HEK293 (cell line): ENCODE measurements around the gene LYPD6B.
A peak's percentile ranks its signal among the peaks of the same experiment; 100 is the strongest.

Experiments used
- CTCF ChIA-PET: fragments of 350-600 bp; formaldehyde crosslinking; extraction: SDS; loops from one replicate; lab custom pipeline; 2021; ENCODE audit warnings: antibody characterized with exemption; lab: Yijun Ruan, JAX
- POLR2A ChIA-PET: fragments of 300-600 bp; formaldehyde crosslinking; extraction: SDS; loops from one replicate; lab custom pipeline; 2020; ENCODE audit warnings: antibody characterized with exemption, inconsistent platforms; lab: Yijun Ruan, JAX
- H3K27ac ChIP-seq: fragments of 200-500 bp; sonication (Bioruptor generic); 2 replicates; pipeline ENCODE4 v1.5.1; 2014; ENCODE audit warnings: low read depth, low read length, control low read depth, inconsistent platforms; ENCODE audit errors: extremely low read depth
- H3K36me3 ChIP-seq, 2 experiments: fragments of 200-500 bp in 1 of 2; sonication (Bioruptor generic) in 1 of 2; 1 replicate in 1 of 2; 2 replicates in 1 of 2; pipeline ENCODE4 v1.5.1; 2014 to 2017; ENCODE audit warnings: inconsistent platforms in 2 of 2, low read length in 2 of 2; ENCODE audit not compliant: control insufficient read depth in 2 of 2, insufficient read depth in 1 of 2
- H3K4me1 ChIP-seq: fragments of 200-500 bp; sonication (Bioruptor generic); 2 replicates; pipeline ENCODE4 v1.5.1; 2014; ENCODE audit warnings: mild to moderate bottlenecking, low read length, inconsistent platforms; ENCODE audit not compliant: control insufficient read depth, insufficient read depth
- H3K4me3 ChIP-seq: 2 replicates; pipeline ENCODE4 v1.5.1; 2011; ENCODE audit warnings: low read depth, mild to moderate bottlenecking, control low read depth, low read length, moderate library complexity
- H3K9me3 ChIP-seq: fragments of 200-500 bp; sonication (Bioruptor generic); 2 replicates; pipeline ENCODE4 v1.5.1; 2014; ENCODE audit warnings: low read depth, low read length, inconsistent platforms; ENCODE audit not compliant: control insufficient read depth, insufficient read depth
- CTCF ChIP-seq: fragments of 450-650 bp; formaldehyde crosslinking; IDR thresholded peaks from 2 replicates; pipeline ENCODE4 v1.5.1; 2016; ENCODE audit warnings: missing biosample characterization, missing genetic modification characterization
- HOXD13 ChIP-seq: sonication (generic); formaldehyde crosslinking; IDR thresholded peaks from 2 replicates; pipeline ENCODE4 v1.8.0; 2022; ENCODE audit warnings: missing genetic modification reagents, borderline replicate concordance
- SP3 ChIP-seq: fragments of 450-650 bp; formaldehyde crosslinking; IDR thresholded peaks from 2 replicates; pipeline ENCODE4 v1.5.1; 2016; ENCODE audit warnings: missing biosample characterization, missing genetic modification characterization
- YY2 ChIP-seq: fragments of 450-650 bp; formaldehyde crosslinking; IDR thresholded peaks from 2 replicates; pipeline ENCODE4 v1.5.1; 2016; ENCODE audit warnings: missing biosample characterization, missing genetic modification characterization
- ZBTB17 ChIP-seq: fragments of 450-650 bp; formaldehyde crosslinking; IDR thresholded peaks from 2 replicates; pipeline ENCODE4 v1.5.1; 2016; ENCODE audit warnings: missing biosample characterization, missing genetic modification characterization
- ZBTB26 ChIP-seq: fragments of 450-650 bp; formaldehyde crosslinking; optimal IDR thresholded peaks from 2 replicates; pipeline ENCODE3; 2016; ENCODE audit warnings: missing biosample characterization, mild to moderate bottlenecking, missing genetic modification characterization
- ZNF114 ChIP-seq: fragments of 450-650 bp; formaldehyde crosslinking; IDR thresholded peaks from 2 replicates; pipeline ENCODE4 v1.5.0; 2017; ENCODE audit warnings: missing biosample characterization, missing genetic modification characterization
- ZNF157 ChIP-seq: fragments of 450-650 bp; formaldehyde crosslinking; IDR thresholded peaks from 2 replicates; pipeline ENCODE4 v1.5.1; 2016; ENCODE audit warnings: missing biosample characterization, missing genetic modification characterization
- ZNF239 ChIP-seq: fragments of 450-650 bp; formaldehyde crosslinking; IDR thresholded peaks from 2 replicates; pipeline ENCODE4 v1.5.1; 2016; ENCODE audit warnings: missing biosample characterization, missing genetic modification characterization
- ZNF335 ChIP-seq: fragments of 450-650 bp; formaldehyde crosslinking; conservative IDR thresholded peaks from 2 replicates; pipeline ENCODE4 v1.5.1; 2016; ENCODE audit warnings: missing biosample characterization, missing genetic modification characterization
- ZNF398 ChIP-seq: fragments of 450-650 bp; formaldehyde crosslinking; IDR thresholded peaks from 2 replicates; pipeline ENCODE4 v1.5.1; 2017; ENCODE audit warnings: missing biosample characterization, missing genetic modification characterization
- ZNF560 ChIP-seq: fragments of 450-650 bp; formaldehyde crosslinking; IDR thresholded peaks from 2 replicates; pipeline ENCODE4 v1.5.1; 2017; ENCODE audit warnings: missing biosample characterization, missing genetic modification characterization, borderline replicate concordance
- ZNF585B ChIP-seq: fragments of 450-650 bp; formaldehyde crosslinking; IDR thresholded peaks from 2 replicates; pipeline ENCODE4 v1.5.1; 2016; ENCODE audit warnings: missing biosample characterization, missing genetic modification characterization
- ZNF747 ChIP-seq: fragments of 450-650 bp; formaldehyde crosslinking; IDR thresholded peaks from 2 replicates; pipeline ENCODE4 v1.5.1; 2016; ENCODE audit warnings: missing biosample characterization, missing genetic modification characterization
- ZNF768 ChIP-seq: fragments of 450-650 bp; formaldehyde crosslinking; IDR thresholded peaks from 2 replicates; pipeline ENCODE4 v1.5.1; 2018; ENCODE audit warnings: missing biosample characterization, mild to moderate bottlenecking, missing genetic modification characterization
- TF ChIP-seq, protein P1 (sequence below): fragments of 450-650 bp; formaldehyde crosslinking; IDR thresholded peaks from 2 replicates; pipeline ENCODE4 v1.5.1; 2016; ENCODE audit warnings: missing biosample characterization, missing genetic modification characterization
- TF ChIP-seq, protein P2 (sequence below): fragments of 450-650 bp; formaldehyde crosslinking; IDR thresholded peaks from 2 replicates; pipeline ENCODE4 v1.5.1; 2017; ENCODE audit warnings: missing biosample characterization, missing genetic modification characterization
- TF ChIP-seq, protein P3 (sequence below): fragments of 450-650 bp; formaldehyde crosslinking; IDR thresholded peaks from 2 replicates; pipeline ENCODE4 v1.5.1; 2017; ENCODE audit warnings: missing biosample characterization, missing genetic modification characterization

LYPD6B gene

GRCh38 chr2:149170156-149170555, 131.7 kb downstream of the LYPD6B start (continued):
- TF ChIP-seq, protein P1, sequence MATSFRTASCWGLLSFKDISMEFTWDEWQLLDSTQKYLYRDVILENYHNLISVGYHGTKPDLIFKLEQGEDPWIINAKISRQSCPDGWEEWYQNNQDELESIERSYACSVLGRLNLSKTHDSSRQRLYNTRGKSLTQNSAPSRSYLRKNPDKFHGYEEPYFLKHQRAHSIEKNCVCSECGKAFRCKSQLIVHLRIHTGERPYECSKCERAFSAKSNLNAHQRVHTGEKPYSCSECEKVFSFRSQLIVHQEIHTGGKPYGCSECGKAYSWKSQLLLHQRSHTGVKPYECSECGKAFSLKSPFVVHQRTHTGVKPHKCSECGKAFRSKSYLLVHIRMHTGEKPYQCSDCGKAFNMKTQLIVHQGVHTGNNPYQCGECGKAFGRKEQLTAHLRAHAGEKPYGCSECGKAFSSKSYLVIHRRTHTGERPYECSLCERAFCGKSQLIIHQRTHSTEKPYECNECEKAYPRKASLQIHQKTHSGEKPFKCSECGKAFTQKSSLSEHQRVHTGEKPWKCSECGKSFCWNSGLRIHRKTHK (tag by site-specific recombination) = no peak
- TF ChIP-seq ZNF585B (tag by site-specific recombination) (no peak), ZBTB26 (tag by site-specific recombination) (no peak), ZNF239 (tag by site-specific recombination) (no peak), HOXD13 (CRISPR knock-in tag) (no peak)

DNA sequence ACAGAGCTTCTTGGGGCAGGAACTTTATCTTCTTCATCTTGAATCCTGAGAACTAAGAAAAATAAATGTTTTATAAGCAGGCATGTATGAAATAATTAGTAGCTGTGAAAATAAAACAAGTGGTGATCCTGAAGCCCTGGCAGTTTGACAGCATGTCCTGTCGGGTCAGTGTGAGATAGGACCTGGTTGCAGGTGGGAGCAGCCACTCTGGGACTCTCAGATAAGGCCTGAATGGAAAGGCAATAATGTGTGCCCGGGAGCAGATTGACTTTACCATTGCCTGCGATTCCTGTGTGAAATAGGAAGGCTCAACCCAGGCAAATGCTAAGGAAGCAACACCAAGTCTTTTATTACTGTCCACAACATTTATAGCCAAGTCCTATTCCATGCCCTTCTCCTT, 132.4 kb downstream of the LYPD6B start:
- H3K4me1 ChIP-seq = no peaks in the 10 kb centered on the region
- H3K27ac ChIP-seq = no peak overlapping the region
- H3K4me3 ChIP-seq = no peak overlapping the region
- no peaks in the 10 kb centered on the region for H3K36me3 ChIP-seq
- no peaks in the 10 kb centered on the region for H3K9me3 ChIP-seq
- CTCF ChIA-PET = no interaction called here
- POLR2A ChIA-PET = no interaction called here
- TF ChIP-seq ZNF157 (no peak), ZNF335 (0 out of 2 replicates have a peak, but pooled peaks have one; percentile 35), ZBTB17 (no peak), ZNF768 (tag by site-specific recombination) (no peak), SP3 (tag by site-specific recombination) (no peak)

DNA sequence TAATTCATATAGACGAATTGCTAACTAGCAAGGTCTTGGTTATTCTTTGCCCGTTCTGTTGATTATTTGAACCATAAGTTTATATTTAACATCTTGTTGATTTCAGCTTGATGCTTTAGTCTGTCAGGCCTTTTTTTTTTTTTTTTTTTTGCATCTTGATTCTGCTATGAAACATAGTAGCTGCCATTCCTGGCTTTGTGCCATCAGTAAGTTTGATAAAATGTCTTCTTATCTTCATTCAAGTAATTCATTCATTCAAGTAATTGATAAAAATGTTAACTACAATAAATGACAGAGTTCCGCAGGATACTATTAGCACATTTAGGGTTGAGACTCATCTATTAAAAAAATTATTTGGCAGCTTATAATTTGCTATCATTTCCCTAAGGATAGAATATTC, 134.7 kb downstream of the LYPD6B start:
- H3K9me3 ChIP-seq = no peaks in the 10 kb centered on the region
- CTCF ChIA-PET = interaction anchor here (1.1 kb wide), 1 partner anchor 140 kb away, joined by 3 read pairs; no protein-coding TSS in a partner anchor

More for the DNA sequence above, 134.7 kb downstream of the LYPD6B start:
- no peak overlapping the region for H3K27ac ChIP-seq
- H3K4me3 ChIP-seq = no peak overlapping the region
- POLR2A ChIA-PET = interaction anchor here (0.7 kb wide), 1 partner anchor 844 kb away, joined by 4 read pairs; no protein-coding TSS in a partner anchor
- H3K4me1 ChIP-seq = no peaks in the 10 kb centered on the region
- TF ChIP-seq YY2 (tag by site-specific recombination) (no peak), CTCF (tag by site-specific recombination) (no peak), ZNF560 (tag by site-specific recombination) (no peak), ZNF747 (tag by site-specific recombination) (no peak), ZNF114 (tag by site-specific recombination) (no peak), ZNF398 (no peak)
- TF ChIP-seq, protein P2, sequence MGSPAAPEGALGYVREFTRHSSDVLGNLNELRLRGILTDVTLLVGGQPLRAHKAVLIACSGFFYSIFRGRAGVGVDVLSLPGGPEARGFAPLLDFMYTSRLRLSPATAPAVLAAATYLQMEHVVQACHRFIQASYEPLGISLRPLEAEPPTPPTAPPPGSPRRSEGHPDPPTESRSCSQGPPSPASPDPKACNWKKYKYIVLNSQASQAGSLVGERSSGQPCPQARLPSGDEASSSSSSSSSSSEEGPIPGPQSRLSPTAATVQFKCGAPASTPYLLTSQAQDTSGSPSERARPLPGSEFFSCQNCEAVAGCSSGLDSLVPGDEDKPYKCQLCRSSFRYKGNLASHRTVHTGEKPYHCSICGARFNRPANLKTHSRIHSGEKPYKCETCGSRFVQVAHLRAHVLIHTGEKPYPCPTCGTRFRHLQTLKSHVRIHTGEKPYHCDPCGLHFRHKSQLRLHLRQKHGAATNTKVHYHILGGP (tag by site-specific recombination) = no peak
- TF ChIP-seq, protein P3, sequence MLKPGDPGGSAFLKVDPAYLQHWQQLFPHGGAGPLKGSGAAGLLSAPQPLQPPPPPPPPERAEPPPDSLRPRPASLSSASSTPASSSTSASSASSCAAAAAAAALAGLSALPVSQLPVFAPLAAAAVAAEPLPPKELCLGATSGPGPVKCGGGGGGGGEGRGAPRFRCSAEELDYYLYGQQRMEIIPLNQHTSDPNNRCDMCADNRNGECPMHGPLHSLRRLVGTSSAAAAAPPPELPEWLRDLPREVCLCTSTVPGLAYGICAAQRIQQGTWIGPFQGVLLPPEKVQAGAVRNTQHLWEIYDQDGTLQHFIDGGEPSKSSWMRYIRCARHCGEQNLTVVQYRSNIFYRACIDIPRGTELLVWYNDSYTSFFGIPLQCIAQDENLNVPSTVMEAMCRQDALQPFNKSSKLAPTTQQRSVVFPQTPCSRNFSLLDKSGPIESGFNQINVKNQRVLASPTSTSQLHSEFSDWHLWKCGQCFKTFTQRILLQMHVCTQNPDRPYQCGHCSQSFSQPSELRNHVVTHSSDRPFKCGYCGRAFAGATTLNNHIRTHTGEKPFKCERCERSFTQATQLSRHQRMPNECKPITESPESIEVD (tag by site-specific recombination) = no peak
- H3K36me3 ChIP-seq = no peaks in the 10 kb centered on the region
